Osteoblast (primary cell): ENCODE data around the gene ANKLE2. TPM values are rescaled to one million over a fixed set of nuclear protein-coding genes. Genes with fewer than 3 reads are reported as not detected.
"Not testable (repeated sequence)": the region's sequence is repeated elsewhere in the genome, so short reads cannot be mapped to it uniquely, and the experiment has no call there.

Experiments
- DNase-seq: peaks from one replicate; pipeline ENCODE4 v3.0.0; 2011; ENCODE audit warnings: low spot score, mixed read lengths; ENCODE audit not compliant: insufficient read length; ENCODE audit errors: missing footprints
- H2AFZ ChIP-seq: 2 replicates; pipeline ENCODE4 v1.6.0; 2011; ENCODE audit warnings: mild to moderate bottlenecking, low read length
- H3K27ac ChIP-seq: 2 replicates; pipeline ENCODE4 v1.5.1; 2011; ENCODE audit warnings: mild to moderate bottlenecking, low read depth, low read length, moderate library complexity
- H3K27me3 ChIP-seq: 2 replicates; pipeline ENCODE4 v1.6.0; 2012; ENCODE audit warnings: mild to moderate bottlenecking, control low read depth, inconsistent platforms, low read length, moderate library complexity; ENCODE audit not compliant: insufficient read depth
- H3K36me3 ChIP-seq: 2 replicates; pipeline ENCODE4 v1.5.1; 2011; ENCODE audit warnings: mild to moderate bottlenecking, low read length, control low read depth, moderate library complexity; ENCODE audit not compliant: insufficient read depth
- H3K4me1 ChIP-seq: 2 replicates; pipeline ENCODE4 v1.5.1; 2011; ENCODE audit warnings: mild to moderate bottlenecking, low read length, control low read depth, moderate library complexity; ENCODE audit not compliant: insufficient read depth
- H3K4me2 ChIP-seq: 2 replicates; pipeline ENCODE4 v1.6.0; 2011; ENCODE audit warnings: mild to moderate bottlenecking, low read length; ENCODE audit not compliant: insufficient read depth
- H3K4me3 ChIP-seq: fragments of 200-600 bp; sonication (generic); 3 replicates; pipeline ENCODE4 v1.5.1; 2012; ENCODE audit warnings: mild to moderate bottlenecking, low read length, inconsistent platforms; ENCODE audit not compliant: insufficient read depth
- H3K79me2 ChIP-seq: 2 replicates; pipeline ENCODE4 v1.6.0; 2012; ENCODE audit warnings: mild to moderate bottlenecking, low read length, control low read depth, inconsistent platforms; ENCODE audit not compliant: insufficient read depth
- H3K9me3 ChIP-seq: 2 replicates; pipeline ENCODE4 v1.5.1; 2011; ENCODE audit warnings: low read depth, low read length, control low read depth
- H4K20me1 ChIP-seq: 2 replicates; pipeline ENCODE4 v1.6.0; 2012; ENCODE audit warnings: mild to moderate bottlenecking, low read length, control low read depth; ENCODE audit not compliant: insufficient read depth
- total RNA-seq: library from RNA; depleted of rRNA; stranded (reverse); fragments of >200 nt; gene quantifications from 2 replicates; pipeline ENCODE4 v1.2.3, GENCODE V29; 2012
- TF ChIP-seq, protein P1 (sequence below): IDR thresholded peaks from 2 replicates; pipeline ENCODE4 v1.5.1; 2011; ENCODE audit warnings: mild to moderate bottlenecking, low read depth, low read length, moderate library complexity; ENCODE audit errors: extremely low read depth

ANKLE2 gene
- total RNA-seq, 1 donor, result 86.1 TPM

DNA sequence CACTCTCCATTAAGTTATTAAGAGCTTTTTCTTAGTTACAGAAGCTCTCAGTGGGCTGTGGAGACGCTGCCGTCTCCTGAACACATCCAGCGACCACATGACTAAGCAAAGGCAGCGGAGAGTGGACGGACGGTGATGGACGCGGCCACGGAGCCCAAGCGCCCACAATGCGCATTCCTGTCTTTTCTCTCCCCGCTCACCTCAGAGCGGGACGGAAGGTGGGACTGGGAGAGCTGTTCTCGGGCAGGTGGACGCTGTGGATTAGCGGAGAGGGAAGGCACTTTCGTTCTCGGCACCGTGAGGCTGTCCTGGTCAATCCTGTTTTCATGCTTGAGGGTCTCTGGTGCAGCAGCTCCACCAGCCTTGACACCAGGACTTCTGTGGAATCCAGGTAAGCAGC lies 2.6 kb upstream of the ANKLE2 start:
- Histone ChIP-seq H3K4me2 (no peak overlapping the region), H3K27ac (no peak overlapping the region), H3K36me3 (peaks cover 7% of the 10 kb centered on the region), H3K4me1 (peaks cover 26% of the 10 kb centered on the region), H3K9me3 (no peaks in the 10 kb centered on the region), H3K79me2 (peaks cover 26% of the 10 kb centered on the region), H2AFZ (no peak overlapping the region), H3K27me3 (no peaks in the 10 kb centered on the region), H4K20me1 (peaks cover 23% of the 10 kb centered on the region), H3K4me3 (no peak overlapping the region)
- peak; percentile 62 for DNase-seq
- TF ChIP-seq, protein P1, sequence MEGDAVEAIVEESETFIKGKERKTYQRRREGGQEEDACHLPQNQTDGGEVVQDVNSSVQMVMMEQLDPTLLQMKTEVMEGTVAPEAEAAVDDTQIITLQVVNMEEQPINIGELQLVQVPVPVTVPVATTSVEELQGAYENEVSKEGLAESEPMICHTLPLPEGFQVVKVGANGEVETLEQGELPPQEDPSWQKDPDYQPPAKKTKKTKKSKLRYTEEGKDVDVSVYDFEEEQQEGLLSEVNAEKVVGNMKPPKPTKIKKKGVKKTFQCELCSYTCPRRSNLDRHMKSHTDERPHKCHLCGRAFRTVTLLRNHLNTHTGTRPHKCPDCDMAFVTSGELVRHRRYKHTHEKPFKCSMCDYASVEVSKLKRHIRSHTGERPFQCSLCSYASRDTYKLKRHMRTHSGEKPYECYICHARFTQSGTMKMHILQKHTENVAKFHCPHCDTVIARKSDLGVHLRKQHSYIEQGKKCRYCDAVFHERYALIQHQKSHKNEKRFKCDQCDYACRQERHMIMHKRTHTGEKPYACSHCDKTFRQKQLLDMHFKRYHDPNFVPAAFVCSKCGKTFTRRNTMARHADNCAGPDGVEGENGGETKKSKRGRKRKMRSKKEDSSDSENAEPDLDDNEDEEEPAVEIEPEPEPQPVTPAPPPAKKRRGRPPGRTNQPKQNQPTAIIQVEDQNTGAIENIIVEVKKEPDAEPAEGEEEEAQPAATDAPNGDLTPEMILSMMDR, result no peak

DNA sequence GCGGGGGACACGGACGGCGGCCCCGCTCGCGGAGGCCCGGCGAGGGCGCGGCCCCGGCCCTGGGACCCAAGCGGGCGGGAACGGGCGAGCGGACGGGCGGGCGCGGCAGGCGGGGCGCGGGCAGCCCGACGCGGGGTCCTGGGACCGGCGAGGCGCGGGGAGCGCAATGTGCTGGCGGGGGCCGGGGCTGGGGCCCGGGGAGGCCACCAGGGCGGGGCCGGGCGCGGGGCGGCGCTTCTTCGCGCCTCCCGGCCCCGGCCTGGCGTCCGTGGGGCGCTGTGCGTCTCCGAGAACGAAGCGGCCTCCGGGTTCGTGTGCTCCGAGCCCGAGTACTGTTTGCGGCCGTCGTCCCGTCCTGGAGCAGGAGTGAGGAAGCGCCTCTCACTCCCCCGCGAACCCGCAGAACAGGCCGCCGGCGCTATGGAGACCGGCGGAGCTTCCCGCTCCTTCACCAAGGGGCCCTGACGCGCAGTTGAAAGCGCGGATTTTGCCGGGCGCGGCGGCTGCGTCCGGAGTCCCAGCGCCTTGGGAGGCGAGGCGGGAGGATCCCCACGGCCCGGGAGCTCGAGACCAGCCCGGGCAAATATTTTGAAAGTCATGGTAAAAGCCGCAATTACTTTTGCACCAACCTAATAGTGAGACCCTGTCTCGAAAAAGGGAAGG lies 420 bp upstream of the ANKLE2 start:
- Histone ChIP-seq H4K20me1 (peaks cover 32% of the 10 kb centered on the region), H3K9me3 (no peaks in the 10 kb centered on the region), H3K27me3 (no peaks in the 10 kb centered on the region), H2AFZ (peak overlapping the region; percentile 77), H3K4me2 (peak overlapping the region; percentile 81), H3K27ac (peak overlapping the region; percentile 80), H3K36me3 (peaks cover 12% of the 10 kb centered on the region), H3K4me1 (peaks cover 21% of the 10 kb centered on the region), H3K4me3 (peak overlapping the region; percentile 81), H3K79me2 (peaks cover 48% of the 10 kb centered on the region)
- peak; percentile 99 for DNase-seq
- TF ChIP-seq, protein P1, result no peak

DNA sequence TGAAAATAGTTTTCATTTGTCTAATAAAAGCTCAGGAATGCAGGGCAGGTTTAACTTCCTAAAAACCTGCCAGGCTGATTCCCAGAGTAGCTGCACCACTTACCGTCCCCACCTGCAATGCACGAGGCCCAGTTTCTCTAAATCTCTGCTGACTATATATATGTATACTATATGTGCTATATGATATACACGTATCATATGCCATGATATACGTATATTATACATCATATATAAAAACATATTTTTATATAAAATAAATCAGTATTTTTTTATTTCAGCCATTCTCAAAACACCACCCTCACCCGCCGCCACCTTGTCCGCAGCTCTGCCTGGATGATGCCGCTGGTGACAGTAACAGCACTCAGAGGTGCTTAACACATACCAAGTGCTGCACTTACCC lies 2.3 kb downstream of the ANKLE2 start:
- Histone ChIP-seq H3K4me3 (no peak overlapping the region), H3K79me2 (peaks cover 75% of the 10 kb centered on the region), H2AFZ (no peak overlapping the region), H4K20me1 (peaks cover 42% of the 10 kb centered on the region), H3K27me3 (no peaks in the 10 kb centered on the region), H3K27ac (peak overlapping the region; percentile 95), H3K9me3 (no peaks in the 10 kb centered on the region), H3K4me2 (peak overlapping the region; percentile 89), H3K36me3 (peaks cover 20% of the 10 kb centered on the region), H3K4me1 (peaks cover 13% of the 10 kb centered on the region)
- DNase-seq, result peak; percentile 60
- TF ChIP-seq, protein P1, result no peak

DNA sequence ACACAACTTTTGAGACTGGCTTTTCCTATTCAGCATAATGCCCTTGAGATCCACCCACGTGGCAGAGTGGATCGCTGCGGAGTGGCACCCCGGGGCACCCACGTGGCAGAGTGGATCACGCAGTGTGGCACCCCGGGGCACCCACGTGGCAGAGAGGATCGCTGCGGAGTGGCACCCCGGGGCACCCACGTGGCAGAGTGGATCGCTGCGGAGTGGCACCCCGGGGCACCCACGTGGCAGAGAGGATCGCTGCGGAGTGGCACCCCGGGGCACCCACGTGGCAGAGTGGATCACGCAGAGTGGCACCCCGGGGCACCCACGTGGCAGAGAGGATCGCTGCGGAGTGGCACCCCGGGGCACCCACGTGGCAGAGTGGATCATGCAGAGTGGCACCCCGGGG lies 2.8 kb downstream of the ANKLE2 start:
- H3K9me3 ChIP-seq, H3K4me2 ChIP-seq, H3K27ac ChIP-seq, DNase-seq, H3K4me3 ChIP-seq, H2AFZ ChIP-seq, H3K27me3 ChIP-seq: not testable (repeated sequence)
- peaks cover 13% of the 10 kb centered on the region for H3K4me1 ChIP-seq
- peaks cover 78% of the 10 kb centered on the region for H3K79me2 ChIP-seq
- H4K20me1 ChIP-seq, result peaks cover 42% of the 10 kb centered on the region
- peaks cover 24% of the 10 kb centered on the region for H3K36me3 ChIP-seq
